ENCODE results near the gene MME. TPM values are rescaled to one million over a fixed set of nuclear protein-coding genes. Genes with fewer than 3 reads are reported as not detected.

Gene MME
- 444 and 682 TPM in 2 replicates for total RNA-seq

DNA sequence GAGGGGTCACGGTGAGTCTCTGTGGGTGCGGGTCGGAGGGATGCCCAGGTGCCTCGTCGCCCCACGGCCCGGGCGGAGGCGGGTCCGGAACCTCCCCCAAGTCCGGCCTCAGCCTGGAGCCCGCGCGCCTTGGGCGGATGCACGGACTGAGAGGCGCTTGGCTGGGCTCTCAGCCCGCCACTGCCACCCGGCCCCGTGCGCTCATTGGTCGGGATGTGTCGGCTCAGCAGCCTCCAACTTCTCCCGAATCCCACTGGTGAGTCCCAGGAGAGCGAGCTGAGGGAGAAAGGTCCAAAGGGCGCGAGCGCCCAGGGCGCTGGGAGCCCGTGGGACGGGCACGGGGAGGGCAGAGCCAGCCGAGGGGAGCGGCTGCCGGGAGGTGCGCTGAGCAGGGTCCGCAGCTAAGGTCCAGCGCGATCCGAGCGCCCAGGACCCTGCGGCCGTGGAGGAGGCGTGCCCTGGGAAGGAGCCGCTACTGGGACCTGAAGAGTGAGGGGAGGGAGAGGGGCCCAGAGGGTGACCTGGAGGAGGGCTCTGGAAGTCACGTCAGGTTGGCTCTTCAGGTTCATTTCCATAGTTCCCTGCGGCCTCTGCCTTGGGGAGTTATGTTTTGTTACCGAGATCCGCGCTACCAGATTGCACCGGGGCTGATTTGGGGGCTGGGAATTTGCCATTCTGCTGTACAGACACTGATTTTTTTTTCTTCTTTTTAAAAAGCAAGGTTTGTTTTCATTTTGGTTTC lies at the start of gene MME:
TSS of gene MME (plus strand) at position 574 of the 742 bp plus-strand sequence. CDS start 3,849 bp downstream, outside the sequence.

Other genes starting within 250 kb of the MME start
- not detected in 2 replicates for gene STRIT1, start 213.4 kb downstream of the MME start, total RNA-seq